Activated CD4-positive, alpha-beta T cell treated with anti-CD3 and anti-CD28 coated beads for 4 hours (primary cell): ENCODE results near the gene SPON1.
"Not testable (repeated sequence)": the region's sequence is repeated elsewhere in the genome, so short reads cannot be mapped to it uniquely, and the experiment has no call there.

ENCODE experiments used
- DNase-seq, 2 donors: peaks; one replicate each; pipeline ENCODE4 v3.0.0-alpha.2; 2020

SPON1 gene

GRCh38 chr11:14042686-14043465 lies 80.4 kb downstream of the SPON1 start:
- no peak for DNase-seq

- DNase-seq, result no peak
Measured at GRCh38 chr11:14044916-14045315, 82.4 kb downstream of the SPON1 start.

GRCh38 chr11:14045417-14045816 lies 82.9 kb downstream of the SPON1 start:
- no peak for DNase-seq

- DNase-seq, result no peak
Measured at GRCh38 chr11:14052198-14052597, 89.7 kb downstream of the SPON1 start.

- DNase-seq, result no peak
Measured at GRCh38 chr11:14054116-14055107, 91.9 kb downstream of the SPON1 start.

- DNase-seq, result no peak
Measured at GRCh38 chr11:14055936-14056335, 93.4 kb downstream of the SPON1 start.

- no peak for DNase-seq
Measured at GRCh38 chr11:14058061-14058460, 95.5 kb downstream of the SPON1 start.

- no peak for DNase-seq
Measured at GRCh38 chr11:14059491-14059890, 97.0 kb downstream of the SPON1 start.

GRCh38 chr11:14061721-14062120 lies 99.2 kb downstream of the SPON1 start:
- DNase-seq, result no peak

- peak in 1 of 2 donors; percentile 18 for DNase-seq
Measured at GRCh38 chr11:14065141-14065540, 102.6 kb downstream of the SPON1 start.

GRCh38 chr11:14065681-14066080 lies 103.2 kb downstream of the SPON1 start:
- no peak for DNase-seq

GRCh38 chr11:14067686-14068085 lies 105.2 kb downstream of the SPON1 start:
- DNase-seq, result no peak

- DNase-seq, result no peak
Measured at GRCh38 chr11:14070896-14071295, 108.4 kb downstream of the SPON1 start.

GRCh38 chr11:14073849-14074476 lies 111.4 kb downstream of the SPON1 start:
- no peak for DNase-seq

- peak; percentile 53 to 57 for DNase-seq
Measured at GRCh38 chr11:14075118-14076078, 112.9 kb downstream of the SPON1 start.

GRCh38 chr11:14079011-14079410 lies 116.5 kb downstream of the SPON1 start:
- DNase-seq, result peak in 1 of 2 donors; percentile 17

GRCh38 chr11:14079797-14080196 lies 117.3 kb downstream of the SPON1 start:
- DNase-seq, result no peak

GRCh38 chr11:14081581-14082231 lies 119.2 kb downstream of the SPON1 start:
- DNase-seq, result no peak

- DNase-seq, result no peak
Measured at GRCh38 chr11:14082338-14082737, 119.8 kb downstream of the SPON1 start.

- DNase-seq, result not testable (repeated sequence)
Measured at GRCh38 chr11:14088861-14089260, 126.3 kb downstream of the SPON1 start.

GRCh38 chr11:14089690-14090462 lies 127.4 kb downstream of the SPON1 start:
- DNase-seq, result no peak
